Measurements from ENCODE around the gene FGFBP2. TPM values are rescaled to one million over a fixed set of nuclear protein-coding genes. Genes with fewer than 3 reads are reported as not detected.

Gene FGFBP2
- total RNA-seq, 1 donor from 2014 or later: not detected

- Mint-ChIP-seq H3K4me1 (ENCODE audit: unreplicated experiment) (no peaks in the 10 kb centered on the region), H3K4me3 (ENCODE audit: unreplicated experiment) (no peak overlapping the region), H3K9me3 (ENCODE audit: unreplicated experiment) (no peaks in the 10 kb centered on the region), H3K36me3 (ENCODE audit: low read depth, unreplicated experiment) (no peaks in the 10 kb centered on the region), H3K27ac (ENCODE audit: unreplicated experiment) (no peak overlapping the region), H3K27me3 (ENCODE audit: unreplicated experiment) (peaks cover 2% of the 10 kb centered on the region)
- TF ChIP-seq, protein P1, sequence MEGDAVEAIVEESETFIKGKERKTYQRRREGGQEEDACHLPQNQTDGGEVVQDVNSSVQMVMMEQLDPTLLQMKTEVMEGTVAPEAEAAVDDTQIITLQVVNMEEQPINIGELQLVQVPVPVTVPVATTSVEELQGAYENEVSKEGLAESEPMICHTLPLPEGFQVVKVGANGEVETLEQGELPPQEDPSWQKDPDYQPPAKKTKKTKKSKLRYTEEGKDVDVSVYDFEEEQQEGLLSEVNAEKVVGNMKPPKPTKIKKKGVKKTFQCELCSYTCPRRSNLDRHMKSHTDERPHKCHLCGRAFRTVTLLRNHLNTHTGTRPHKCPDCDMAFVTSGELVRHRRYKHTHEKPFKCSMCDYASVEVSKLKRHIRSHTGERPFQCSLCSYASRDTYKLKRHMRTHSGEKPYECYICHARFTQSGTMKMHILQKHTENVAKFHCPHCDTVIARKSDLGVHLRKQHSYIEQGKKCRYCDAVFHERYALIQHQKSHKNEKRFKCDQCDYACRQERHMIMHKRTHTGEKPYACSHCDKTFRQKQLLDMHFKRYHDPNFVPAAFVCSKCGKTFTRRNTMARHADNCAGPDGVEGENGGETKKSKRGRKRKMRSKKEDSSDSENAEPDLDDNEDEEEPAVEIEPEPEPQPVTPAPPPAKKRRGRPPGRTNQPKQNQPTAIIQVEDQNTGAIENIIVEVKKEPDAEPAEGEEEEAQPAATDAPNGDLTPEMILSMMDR (IDR thresholded peaks at IDR 0.05; ENCODE audit: unreplicated experiment): no peak
- no peak for DNase-seq (ENCODE audit: low spot score)
These were observed 14.1 kb downstream of the FGFBP2 start for GRCh38 chr4:15948826-15949225.

DNA sequence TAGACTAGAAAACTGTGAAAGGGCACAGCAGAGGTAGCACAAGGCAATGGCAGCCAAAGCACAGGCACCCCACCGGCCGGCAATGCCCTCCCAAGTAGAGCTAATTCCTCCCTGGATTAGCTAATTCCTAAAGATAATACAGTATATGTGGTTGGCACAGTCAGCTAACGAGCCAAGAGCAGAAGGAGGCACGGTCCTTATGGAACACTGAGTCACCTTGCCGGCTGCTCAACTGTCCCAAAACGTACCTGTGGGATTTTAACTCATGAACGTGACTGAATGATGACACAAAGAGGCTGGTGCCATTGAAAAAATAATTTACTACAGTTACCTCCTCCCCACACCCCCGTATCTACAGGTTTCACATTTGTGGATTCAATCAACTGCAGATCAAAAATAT lies 15.3 kb downstream of the FGFBP2 start:
- H3K27ac Mint-ChIP-seq (ENCODE audit: unreplicated experiment): no peak overlapping the region
- no peaks in the 10 kb centered on the region for H3K36me3 Mint-ChIP-seq (ENCODE audit: low read depth, unreplicated experiment)
- no peak for DNase-seq (ENCODE audit: low spot score)
- H3K4me3 Mint-ChIP-seq (ENCODE audit: unreplicated experiment): no peak overlapping the region
- H3K4me1 Mint-ChIP-seq (ENCODE audit: unreplicated experiment): no peaks in the 10 kb centered on the region
- H3K9me3 Mint-ChIP-seq (ENCODE audit: unreplicated experiment): no peaks in the 10 kb centered on the region
- H3K27me3 Mint-ChIP-seq (ENCODE audit: unreplicated experiment): peaks cover 2% of the 10 kb centered on the region
- TF ChIP-seq, protein P1 (IDR thresholded peaks at IDR 0.05; ENCODE audit: unreplicated experiment): no peak

DNA sequence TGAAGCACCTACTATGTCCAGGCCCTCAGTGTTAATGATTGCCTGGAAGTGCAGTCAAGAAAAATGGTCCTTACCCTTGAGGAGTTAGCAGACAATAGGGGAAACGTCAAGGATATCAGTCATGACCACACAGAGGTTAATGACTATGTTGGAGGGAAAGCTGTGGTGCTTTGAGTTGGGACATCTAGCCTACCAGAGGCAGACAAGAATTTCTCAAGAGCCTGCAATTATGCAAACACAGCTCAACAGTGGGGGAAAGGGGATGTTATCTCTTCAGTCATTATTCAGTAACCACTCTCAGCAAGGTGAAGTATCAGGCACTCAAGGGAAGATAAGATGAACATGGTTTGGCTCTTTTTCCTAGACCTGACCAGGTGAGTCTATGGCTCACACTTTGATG lies 17.5 kb downstream of the FGFBP2 start:
- Mint-ChIP-seq H3K27me3 (ENCODE audit: unreplicated experiment) (peaks cover 2% of the 10 kb centered on the region), H3K36me3 (ENCODE audit: low read depth, unreplicated experiment) (no peaks in the 10 kb centered on the region), H3K27ac (ENCODE audit: unreplicated experiment) (no peak overlapping the region), H3K4me3 (ENCODE audit: unreplicated experiment) (no peak overlapping the region), H3K4me1 (ENCODE audit: unreplicated experiment) (no peaks in the 10 kb centered on the region), H3K9me3 (ENCODE audit: unreplicated experiment) (no peaks in the 10 kb centered on the region)
- TF ChIP-seq, protein P1 (IDR thresholded peaks at IDR 0.05; ENCODE audit: unreplicated experiment): no peak
- no peak for DNase-seq (ENCODE audit: low spot score)

DNA sequence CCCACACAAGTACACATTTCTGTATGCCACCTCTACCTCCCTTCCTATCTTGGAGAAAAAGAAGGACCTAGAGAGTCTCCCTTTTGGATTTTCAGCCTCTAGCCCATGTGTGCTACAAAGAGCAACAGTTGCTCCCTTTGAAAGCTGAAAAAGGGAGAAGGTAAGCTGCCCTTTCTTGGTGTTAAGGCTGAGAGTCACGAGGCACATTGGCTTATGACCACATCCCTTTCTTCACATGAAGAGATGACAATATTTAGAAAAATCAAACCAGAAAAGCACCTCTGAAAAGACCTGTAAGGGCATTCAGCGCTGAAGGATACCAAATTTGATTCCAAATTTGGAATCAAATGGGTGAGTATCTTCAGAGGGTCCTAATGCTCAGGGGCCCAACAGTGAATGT lies 18.1 kb downstream of the FGFBP2 start:
- H3K36me3 Mint-ChIP-seq (ENCODE audit: low read depth, unreplicated experiment): no peaks in the 10 kb centered on the region
- DNase-seq (ENCODE audit: low spot score): no peak
- H3K4me3 Mint-ChIP-seq (ENCODE audit: unreplicated experiment): no peak overlapping the region
- H3K27me3 Mint-ChIP-seq (ENCODE audit: unreplicated experiment): peaks cover 2% of the 10 kb centered on the region
- H3K27ac Mint-ChIP-seq (ENCODE audit: unreplicated experiment): no peak overlapping the region
- H3K4me1 Mint-ChIP-seq (ENCODE audit: unreplicated experiment): no peaks in the 10 kb centered on the region
- no peaks in the 10 kb centered on the region for H3K9me3 Mint-ChIP-seq (ENCODE audit: unreplicated experiment)
- TF ChIP-seq, protein P1 (IDR thresholded peaks at IDR 0.05; ENCODE audit: unreplicated experiment): no peak

GRCh38 chr4:15942283-15942682 lies 20.7 kb downstream of the FGFBP2 start:
- no peak for DNase-seq (ENCODE audit: low spot score)
- Mint-ChIP-seq H3K9me3 (ENCODE audit: unreplicated experiment) (no peaks in the 10 kb centered on the region), H3K36me3 (ENCODE audit: low read depth, unreplicated experiment) (no peaks in the 10 kb centered on the region), H3K27me3 (ENCODE audit: unreplicated experiment) (no peaks in the 10 kb centered on the region), H3K4me1 (ENCODE audit: unreplicated experiment) (peaks cover 4% of the 10 kb centered on the region), H3K4me3 (ENCODE audit: unreplicated experiment) (no peak overlapping the region), H3K27ac (ENCODE audit: unreplicated experiment) (no peak overlapping the region)
- TF ChIP-seq, protein P1 (IDR thresholded peaks at IDR 0.05; ENCODE audit: unreplicated experiment): no peak

Measured in endothelial cell (in vitro differentiated cells).